HEK293 (cell line): Measurements from ENCODE around the gene CYB5RL.

Experiments
- CTCF ChIA-PET: fragments of 350-600 bp; formaldehyde crosslinking; extraction: SDS; loops from one replicate; lab custom pipeline; 2021; ENCODE audit warnings: antibody characterized with exemption; lab: Yijun Ruan, JAX
- POLR2A ChIA-PET: fragments of 300-600 bp; formaldehyde crosslinking; extraction: SDS; loops from one replicate; lab custom pipeline; 2020; ENCODE audit warnings: antibody characterized with exemption, inconsistent platforms; lab: Yijun Ruan, JAX
- H3K27ac ChIP-seq: fragments of 200-500 bp; sonication (Bioruptor generic); 2 replicates; pipeline ENCODE4 v1.5.1; 2014; ENCODE audit warnings: low read depth, low read length, control low read depth, inconsistent platforms; ENCODE audit errors: extremely low read depth
- H3K36me3 ChIP-seq, 2 experiments: fragments of 200-500 bp in 1 of 2; sonication (Bioruptor generic) in 1 of 2; 1 replicate in 1 of 2; 2 replicates in 1 of 2; pipeline ENCODE4 v1.5.1; 2014 to 2017; ENCODE audit warnings: inconsistent platforms in 2 of 2, low read length in 2 of 2; ENCODE audit not compliant: control insufficient read depth in 2 of 2, insufficient read depth in 1 of 2
- H3K4me1 ChIP-seq: fragments of 200-500 bp; sonication (Bioruptor generic); 2 replicates; pipeline ENCODE4 v1.5.1; 2014; ENCODE audit warnings: mild to moderate bottlenecking, low read length, inconsistent platforms; ENCODE audit not compliant: control insufficient read depth, insufficient read depth
- H3K4me3 ChIP-seq: 2 replicates; pipeline ENCODE4 v1.5.1; 2011; ENCODE audit warnings: low read depth, mild to moderate bottlenecking, control low read depth, low read length, moderate library complexity
- H3K9me3 ChIP-seq: fragments of 200-500 bp; sonication (Bioruptor generic); 2 replicates; pipeline ENCODE4 v1.5.1; 2014; ENCODE audit warnings: low read depth, low read length, inconsistent platforms; ENCODE audit not compliant: control insufficient read depth, insufficient read depth
- ZBTB7A ChIP-seq: fragments of 450-650 bp; formaldehyde crosslinking; IDR thresholded peaks from 2 replicates; pipeline ENCODE4 v1.5.1; 2016; ENCODE audit warnings: low read depth, missing biosample characterization, missing genetic modification characterization
- ZFHX2 ChIP-seq: fragments of 450-650 bp; formaldehyde crosslinking; conservative IDR thresholded peaks from 2 replicates; pipeline ENCODE4 v1.5.1; 2016; ENCODE audit warnings: missing biosample characterization, missing genetic modification characterization
- ZFP3 ChIP-seq: fragments of 450-650 bp; formaldehyde crosslinking; IDR thresholded peaks from 2 replicates; pipeline ENCODE4 v1.5.1; 2016; ENCODE audit warnings: low read depth, missing biosample characterization, missing genetic modification characterization
- ZNF169 ChIP-seq: fragments of 450-650 bp; formaldehyde crosslinking; IDR thresholded peaks from 2 replicates; pipeline ENCODE4 v1.5.1; 2016; ENCODE audit warnings: missing biosample characterization, missing genetic modification characterization
- ZNF175 ChIP-seq: fragments of 450-650 bp; formaldehyde crosslinking; IDR thresholded peaks from 2 replicates; pipeline ENCODE4 v1.5.1; 2016; ENCODE audit warnings: missing biosample characterization, missing genetic modification characterization
- ZNF214 ChIP-seq: fragments of 450-650 bp; formaldehyde crosslinking; IDR thresholded peaks from 2 replicates; pipeline ENCODE4 v1.5.1; 2017; ENCODE audit warnings: missing biosample characterization, mild to moderate bottlenecking, missing genetic modification characterization, borderline replicate concordance
- ZNF350 ChIP-seq: fragments of 450-650 bp; formaldehyde crosslinking; IDR thresholded peaks from 2 replicates; pipeline ENCODE4 v1.5.0; 2017; ENCODE audit warnings: missing biosample characterization, mild to moderate bottlenecking, missing genetic modification characterization
- ZNF548 ChIP-seq: fragments of 450-650 bp; formaldehyde crosslinking; IDR thresholded peaks from 2 replicates; pipeline ENCODE4 v1.5.1; 2016; ENCODE audit warnings: missing biosample characterization, missing genetic modification characterization
- ZNF623 ChIP-seq: fragments of 450-650 bp; formaldehyde crosslinking; IDR thresholded peaks from 2 replicates; pipeline ENCODE4 v1.5.1; 2016; ENCODE audit warnings: missing biosample characterization, missing genetic modification characterization
- ZNF660 ChIP-seq: fragments of 450-650 bp; IDR thresholded peaks from 2 replicates; pipeline ENCODE4 v1.5.1; 2018; ENCODE audit warnings: missing biosample characterization, mild to moderate bottlenecking, missing genetic modification characterization
- ZNF670 ChIP-seq: fragments of 450-650 bp; formaldehyde crosslinking; IDR thresholded peaks from 2 replicates; pipeline ENCODE4 v1.5.1; 2016; ENCODE audit warnings: missing biosample characterization, missing genetic modification characterization, low read depth
- ZNF776 ChIP-seq: fragments of 450-650 bp; formaldehyde crosslinking; IDR thresholded peaks from 2 replicates; pipeline ENCODE4 v1.5.0; 2017; ENCODE audit warnings: missing biosample characterization, missing genetic modification characterization, borderline replicate concordance
- ZNF785 ChIP-seq: fragments of 450-650 bp; formaldehyde crosslinking; IDR thresholded peaks from 2 replicates; pipeline ENCODE4 v1.5.1; 2016; ENCODE audit warnings: missing biosample characterization, missing genetic modification characterization
- TF ChIP-seq, protein P1 (sequence below): fragments of 450-650 bp; formaldehyde crosslinking; IDR thresholded peaks from 2 replicates; pipeline ENCODE4 v1.5.0; 2017; ENCODE audit warnings: missing biosample characterization, missing genetic modification characterization, borderline replicate concordance
- TF ChIP-seq, protein P2 (sequence below): fragments of 450-650 bp; IDR thresholded peaks from 2 replicates; pipeline ENCODE4 v1.5.1; 2018; ENCODE audit warnings: missing biosample characterization, mild to moderate bottlenecking, missing genetic modification characterization
- TF ChIP-seq, protein P3 (sequence below): fragments of 450-650 bp; formaldehyde crosslinking; IDR thresholded peaks from 2 replicates; pipeline ENCODE4; 2016; ENCODE audit warnings: missing biosample characterization, missing genetic modification characterization
- TF ChIP-seq, protein P4 (sequence below): fragments of 450-650 bp; formaldehyde crosslinking; IDR thresholded peaks from 2 replicates; pipeline ENCODE4 v1.5.1; 2016; ENCODE audit warnings: missing biosample characterization, missing genetic modification characterization
- TF ChIP-seq, protein P5 (sequence below): fragments of 450-650 bp; formaldehyde crosslinking; IDR thresholded peaks from 2 replicates; pipeline ENCODE4 v1.5.1; 2016; ENCODE audit warnings: missing biosample characterization, missing genetic modification characterization
- TF ChIP-seq, protein P6 (sequence below): fragments of 450-650 bp; formaldehyde crosslinking; IDR thresholded peaks from 2 replicates; pipeline ENCODE4 v1.5.1; 2016; ENCODE audit warnings: missing biosample characterization, missing genetic modification characterization

CYB5RL gene

DNA sequence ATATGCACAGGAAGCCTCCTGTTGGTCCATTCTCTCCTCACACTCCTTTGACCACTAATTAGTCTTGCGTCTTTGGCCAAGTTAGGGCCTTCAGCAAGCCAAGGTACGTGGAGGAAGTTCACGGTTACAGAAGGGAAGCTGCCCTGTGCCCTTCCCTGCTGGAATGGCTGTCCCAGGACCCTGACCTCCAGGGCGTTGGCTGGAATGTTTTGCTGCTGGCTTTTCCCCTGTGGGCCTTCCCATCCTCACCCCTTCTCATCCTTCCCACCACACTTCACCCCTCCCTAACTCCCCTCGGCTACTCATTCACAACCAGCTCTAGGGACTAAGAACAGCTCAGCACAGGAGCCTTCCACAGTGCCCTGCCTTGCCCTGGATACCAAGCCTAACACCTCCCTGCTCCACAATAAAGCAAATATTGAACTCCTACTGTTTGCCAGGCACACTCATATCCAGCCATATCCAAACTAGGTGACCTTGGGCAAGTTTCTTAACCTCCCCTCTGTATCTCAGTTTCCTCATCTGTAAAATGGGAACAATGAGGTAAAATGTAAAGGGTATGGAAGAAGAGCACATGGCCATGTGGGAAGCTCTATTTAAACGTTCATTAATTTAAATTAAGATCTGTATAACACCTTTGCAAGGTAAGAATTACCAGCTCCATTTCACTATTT, 38.2 kb downstream of the CYB5RL start (continued):
- TF ChIP-seq, protein P1, sequence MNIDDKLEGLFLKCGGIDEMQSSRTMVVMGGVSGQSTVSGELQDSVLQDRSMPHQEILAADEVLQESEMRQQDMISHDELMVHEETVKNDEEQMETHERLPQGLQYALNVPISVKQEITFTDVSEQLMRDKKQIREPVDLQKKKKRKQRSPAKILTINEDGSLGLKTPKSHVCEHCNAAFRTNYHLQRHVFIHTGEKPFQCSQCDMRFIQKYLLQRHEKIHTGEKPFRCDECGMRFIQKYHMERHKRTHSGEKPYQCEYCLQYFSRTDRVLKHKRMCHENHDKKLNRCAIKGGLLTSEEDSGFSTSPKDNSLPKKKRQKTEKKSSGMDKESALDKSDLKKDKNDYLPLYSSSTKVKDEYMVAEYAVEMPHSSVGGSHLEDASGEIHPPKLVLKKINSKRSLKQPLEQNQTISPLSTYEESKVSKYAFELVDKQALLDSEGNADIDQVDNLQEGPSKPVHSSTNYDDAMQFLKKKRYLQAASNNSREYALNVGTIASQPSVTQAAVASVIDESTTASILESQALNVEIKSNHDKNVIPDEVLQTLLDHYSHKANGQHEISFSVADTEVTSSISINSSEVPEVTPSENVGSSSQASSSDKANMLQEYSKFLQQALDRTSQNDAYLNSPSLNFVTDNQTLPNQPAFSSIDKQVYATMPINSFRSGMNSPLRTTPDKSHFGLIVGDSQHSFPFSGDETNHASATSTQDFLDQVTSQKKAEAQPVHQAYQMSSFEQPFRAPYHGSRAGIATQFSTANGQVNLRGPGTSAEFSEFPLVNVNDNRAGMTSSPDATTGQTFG (tag by site-specific recombination), result no peak
- TF ChIP-seq ZNF660 (tag by site-specific recombination), result no peak
- TF ChIP-seq, protein P2, sequence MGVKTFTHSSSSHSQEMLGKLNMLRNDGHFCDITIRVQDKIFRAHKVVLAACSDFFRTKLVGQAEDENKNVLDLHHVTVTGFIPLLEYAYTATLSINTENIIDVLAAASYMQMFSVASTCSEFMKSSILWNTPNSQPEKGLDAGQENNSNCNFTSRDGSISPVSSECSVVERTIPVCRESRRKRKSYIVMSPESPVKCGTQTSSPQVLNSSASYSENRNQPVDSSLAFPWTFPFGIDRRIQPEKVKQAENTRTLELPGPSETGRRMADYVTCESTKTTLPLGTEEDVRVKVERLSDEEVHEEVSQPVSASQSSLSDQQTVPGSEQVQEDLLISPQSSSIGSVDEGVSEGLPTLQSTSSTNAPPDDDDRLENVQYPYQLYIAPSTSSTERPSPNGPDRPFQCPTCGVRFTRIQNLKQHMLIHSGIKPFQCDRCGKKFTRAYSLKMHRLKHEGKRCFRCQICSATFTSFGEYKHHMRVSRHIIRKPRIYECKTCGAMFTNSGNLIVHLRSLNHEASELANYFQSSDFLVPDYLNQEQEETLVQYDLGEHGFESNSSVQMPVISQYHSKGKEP, result no peak
- no peak for TF ChIP-seq ZFP3 (tag by site-specific recombination)
- TF ChIP-seq, protein P3, sequence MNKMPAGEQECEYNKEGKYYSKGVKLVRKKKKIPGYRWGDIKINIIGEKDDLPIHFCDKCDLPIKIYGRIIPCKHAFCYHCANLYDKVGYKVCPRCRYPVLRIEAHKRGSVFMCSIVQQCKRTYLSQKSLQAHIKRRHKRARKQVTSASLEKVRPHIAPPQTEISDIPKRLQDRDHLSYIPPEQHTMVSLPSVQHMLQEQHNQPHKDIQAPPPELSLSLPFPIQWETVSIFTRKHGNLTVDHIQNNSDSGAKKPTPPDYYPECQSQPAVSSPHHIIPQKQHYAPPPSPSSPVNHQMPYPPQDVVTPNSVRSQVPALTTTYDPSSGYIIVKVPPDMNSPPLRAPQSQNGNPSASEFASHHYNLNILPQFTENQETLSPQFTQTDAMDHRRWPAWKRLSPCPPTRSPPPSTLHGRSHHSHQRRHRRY (tag by site-specific recombination), result no peak
- no peak for TF ChIP-seq ZNF350 (tag by site-specific recombination)
- TF ChIP-seq ZFHX2 (tag by site-specific recombination), result no peak
- no peak for TF ChIP-seq ZNF548
- TF ChIP-seq ZNF175 (tag by site-specific recombination), result no peak
- no peak for TF ChIP-seq ZBTB7A
- no peak for TF ChIP-seq ZNF214 (tag by site-specific recombination)
- TF ChIP-seq, all 188 proteins: peak for 0

DNA sequence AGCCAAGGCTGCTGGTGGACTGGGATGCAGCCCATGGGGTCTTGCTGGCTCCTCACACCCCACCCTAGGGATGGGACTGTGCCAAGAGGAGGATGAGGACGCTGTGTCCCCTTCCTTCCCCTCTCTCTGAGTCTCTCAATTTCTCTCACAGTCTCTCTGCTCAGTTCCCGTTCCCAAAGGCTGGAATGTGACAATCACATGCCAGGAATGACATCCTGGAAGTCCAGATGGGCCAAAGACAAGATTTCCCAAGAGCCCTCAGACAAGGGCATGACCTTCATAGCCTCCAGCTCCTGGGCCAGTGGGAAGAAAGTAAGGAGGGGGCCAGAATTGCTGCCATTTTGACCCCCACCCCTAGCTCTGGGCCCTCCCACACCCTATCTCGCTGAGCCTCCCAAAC, 39.5 kb downstream of the CYB5RL start:
- TF ChIP-seq ZNF785 (tag by site-specific recombination), result no peak
- TF ChIP-seq, all 188 proteins: peak for 0
- Histone ChIP-seq H3K4me1 (no peaks in the 10 kb centered on the region; the same call in 1 of the 2 replicates), H3K36me3 (no peaks in the 10 kb centered on the region), H3K27ac (no peak overlapping the region), H3K9me3 (no peaks in the 10 kb centered on the region), H3K4me3 (no peak overlapping the region)
- ChIA-PET POLR2A (no interaction called here), CTCF (no interaction called here)

DNA sequence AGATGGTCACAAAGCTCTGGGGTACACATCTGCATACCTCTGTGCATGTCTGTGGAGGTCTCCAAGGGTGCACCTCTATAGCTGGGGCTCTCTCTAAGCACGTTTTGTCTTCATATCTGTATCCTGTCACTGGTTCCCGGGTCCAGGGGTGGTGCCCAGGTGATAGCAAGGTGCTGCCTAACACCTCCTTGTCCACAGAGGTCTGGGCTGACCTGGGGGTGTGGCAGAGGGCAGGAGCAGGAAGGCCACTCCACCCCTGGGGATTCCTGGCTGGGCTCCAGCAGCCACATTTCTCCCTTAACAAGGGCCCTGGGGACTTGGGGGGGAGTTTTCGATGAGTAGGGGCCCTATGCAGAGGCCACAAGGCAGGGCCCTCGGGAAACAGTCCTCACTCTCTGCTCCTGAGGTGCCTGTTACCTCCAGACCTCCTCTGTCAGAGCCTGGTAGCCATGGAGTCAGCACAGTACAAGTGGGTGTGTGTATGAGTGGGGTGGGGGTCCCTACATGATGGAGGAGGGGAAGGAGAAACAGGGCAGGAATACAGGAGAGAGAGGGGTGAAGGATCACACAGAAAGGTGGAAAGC, 40.0 kb downstream of the CYB5RL start:
- H3K4me3 ChIP-seq, result no peak overlapping the region
- POLR2A ChIA-PET, result no interaction called here
- CTCF ChIA-PET, result no interaction called here
- TF ChIP-seq, protein P4, sequence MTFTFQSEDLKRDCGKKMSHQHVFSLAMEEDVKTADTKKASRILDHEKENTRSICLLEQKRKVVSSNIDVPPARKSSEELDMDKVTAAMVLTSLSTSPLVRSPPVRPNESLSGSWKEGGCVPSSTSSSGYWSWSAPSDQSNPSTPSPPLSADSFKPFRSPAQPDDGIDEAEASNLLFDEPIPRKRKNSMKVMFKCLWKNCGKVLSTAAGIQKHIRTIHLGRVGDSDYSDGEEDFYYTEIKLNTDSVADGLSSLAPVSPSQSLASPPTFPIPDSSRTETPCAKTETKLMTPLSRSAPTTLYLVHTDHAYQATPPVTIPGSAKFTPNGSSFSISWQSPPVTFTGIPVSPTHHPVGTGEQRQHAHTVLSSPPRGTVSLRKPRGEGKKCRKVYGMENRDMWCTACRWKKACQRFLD, result no peak
- no peak for TF ChIP-seq ZNF169
- TF ChIP-seq, protein P5, sequence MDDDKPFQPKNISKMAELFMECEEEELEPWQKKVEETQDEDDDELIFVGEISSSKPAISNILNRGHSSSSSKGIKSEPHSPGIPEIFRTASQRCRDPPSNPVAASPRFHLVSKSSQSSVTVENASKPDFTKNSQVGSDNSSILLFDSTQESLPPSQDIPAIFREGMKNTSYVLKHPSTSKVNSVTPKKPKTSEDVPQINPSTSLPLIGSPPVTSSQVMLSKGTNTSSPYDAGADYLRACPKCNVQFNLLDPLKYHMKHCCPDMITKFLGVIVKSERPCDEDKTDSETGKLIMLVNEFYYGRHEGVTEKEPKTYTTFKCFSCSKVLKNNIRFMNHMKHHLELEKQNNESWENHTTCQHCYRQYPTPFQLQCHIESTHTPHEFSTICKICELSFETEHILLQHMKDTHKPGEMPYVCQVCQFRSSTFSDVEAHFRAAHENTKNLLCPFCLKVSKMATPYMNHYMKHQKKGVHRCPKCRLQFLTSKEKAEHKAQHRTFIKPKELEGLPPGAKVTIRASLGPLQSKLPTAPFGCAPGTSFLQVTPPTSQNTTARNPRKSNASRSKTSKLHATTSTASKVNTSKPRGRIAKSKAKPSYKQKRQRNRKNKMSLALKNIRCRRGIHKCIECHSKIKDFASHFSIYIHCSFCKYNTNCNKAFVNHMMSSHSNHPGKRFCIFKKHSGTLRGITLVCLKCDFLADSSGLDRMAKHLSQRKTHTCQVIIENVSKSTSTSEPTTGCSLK (tag by site-specific recombination), result no peak
- no peak for TF ChIP-seq ZNF623 (tag by site-specific recombination)
- no peak for TF ChIP-seq ZNF670 (tag by site-specific recombination)
- no peak for TF ChIP-seq ZNF776
- TF ChIP-seq, protein P6, sequence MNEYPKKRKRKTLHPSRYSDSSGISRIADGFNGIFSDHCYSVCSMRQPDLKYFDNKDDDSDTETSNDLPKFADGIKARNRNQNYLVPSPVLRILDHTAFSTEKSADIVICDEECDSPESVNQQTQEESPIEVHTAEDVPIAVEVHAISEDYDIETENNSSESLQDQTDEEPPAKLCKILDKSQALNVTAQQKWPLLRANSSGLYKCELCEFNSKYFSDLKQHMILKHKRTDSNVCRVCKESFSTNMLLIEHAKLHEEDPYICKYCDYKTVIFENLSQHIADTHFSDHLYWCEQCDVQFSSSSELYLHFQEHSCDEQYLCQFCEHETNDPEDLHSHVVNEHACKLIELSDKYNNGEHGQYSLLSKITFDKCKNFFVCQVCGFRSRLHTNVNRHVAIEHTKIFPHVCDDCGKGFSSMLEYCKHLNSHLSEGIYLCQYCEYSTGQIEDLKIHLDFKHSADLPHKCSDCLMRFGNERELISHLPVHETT, result no peak
- no peak for TF ChIP-seq ZNF350 (tag by site-specific recombination)

More for the DNA sequence above, 40.0 kb downstream of the CYB5RL start:
- H3K9me3 ChIP-seq, result no peaks in the 10 kb centered on the region
- H3K36me3 ChIP-seq, result no peaks in the 10 kb centered on the region
- H3K4me1 ChIP-seq, result no peaks in the 10 kb centered on the region; the same call in 1 of the 2 replicates
- no peak overlapping the region for H3K27ac ChIP-seq
